ENCODE data around the gene AFF3. TPM values are rescaled to one million over a fixed set of nuclear protein-coding genes. Genes with fewer than 3 reads are reported as not detected.

AFF3 gene
- total RNA-seq, 2 experiments from 2014 or later = 5.6 TPM

DNA sequence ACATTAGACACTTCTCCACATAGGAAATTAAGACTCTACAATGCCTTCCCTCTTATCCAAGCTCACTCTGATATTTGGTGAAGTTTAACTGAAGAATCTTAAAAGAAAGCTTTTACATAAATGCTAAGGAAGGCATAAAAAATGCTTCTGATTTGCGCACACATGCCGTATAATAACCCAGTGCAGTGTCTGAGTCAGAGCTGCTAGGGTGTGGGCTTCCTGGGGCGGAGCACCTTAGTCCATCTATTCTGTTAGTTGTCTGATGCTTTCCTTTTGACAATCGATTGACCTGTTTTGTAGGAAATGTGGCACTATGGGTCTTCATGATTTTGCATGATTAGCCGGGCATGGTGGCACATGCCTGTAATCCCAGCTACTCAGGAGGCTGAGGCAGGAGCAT is 231.5 kb downstream of the AFF3 start:
- no peaks in the 10 kb centered on the region for H3K4me1 Mint-ChIP-seq
- H3K27ac Mint-ChIP-seq = no peak overlapping the region
- intact Hi-C loops (cut with DNase I, micrococcal nuclease) = no loop called here
- peaks cover 4% of the 10 kb centered on the region for H3K36me3 Mint-ChIP-seq (ENCODE audit: low read depth)
- no peak for DNase-seq
- CTCF ChIA-PET = no interaction called here
- no peaks in the 10 kb centered on the region for H3K27me3 Mint-ChIP-seq
- H3K9me3 Mint-ChIP-seq (ENCODE audit: low read depth) = no peaks in the 10 kb centered on the region
- no peak for ATAC-seq
- H3K4me3 Mint-ChIP-seq = no peak overlapping the region
- POLR2A ChIA-PET = no interaction called here

DNA sequence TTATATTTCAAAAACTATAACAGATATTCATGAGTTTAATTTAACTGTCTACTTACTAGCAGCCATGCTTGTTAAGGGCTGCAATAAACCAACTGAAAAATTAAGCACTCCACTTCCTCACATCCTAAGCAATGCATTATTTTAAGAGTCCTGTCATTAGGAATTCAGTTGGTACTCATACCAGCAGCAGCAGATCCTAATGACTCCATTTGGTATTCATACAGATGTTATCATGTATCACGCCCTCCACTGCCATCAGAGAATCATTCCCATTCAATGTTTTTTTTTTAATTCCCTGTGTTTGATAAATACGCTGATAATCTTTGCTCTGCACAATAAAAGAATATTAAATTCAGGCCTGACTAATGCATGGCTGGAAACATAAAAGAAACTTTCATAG is 236.8 kb downstream of the AFF3 start:
- POLR2A ChIA-PET = no interaction called here
- ATAC-seq = no peak

DNA sequence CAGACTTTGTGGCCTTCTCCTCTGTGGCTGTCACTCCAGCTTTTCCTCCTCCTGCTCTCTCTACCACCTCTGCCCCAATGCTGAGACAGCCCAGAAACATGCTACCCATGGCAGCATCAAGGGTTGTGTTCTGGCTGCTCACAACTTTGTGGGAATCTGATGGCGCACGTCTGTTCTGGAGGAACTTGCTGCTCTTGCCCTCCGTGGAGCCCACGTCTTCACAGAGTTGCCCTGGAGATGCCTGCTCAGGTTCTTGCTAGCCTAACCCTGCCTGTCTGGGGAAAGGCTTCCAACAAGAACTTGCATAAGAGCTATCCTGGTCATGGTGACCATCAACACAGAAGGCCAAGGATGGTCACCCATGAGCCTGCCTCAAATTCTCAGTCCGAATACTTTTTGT is 237.4 kb downstream of the AFF3 start:
- no peaks in the 10 kb centered on the region for H3K9me3 Mint-ChIP-seq (ENCODE audit: low read depth)
- H3K27me3 Mint-ChIP-seq = no peaks in the 10 kb centered on the region
- POLR2A ChIA-PET = no interaction called here
- no peak for DNase-seq
- intact Hi-C loops (cut with DNase I, micrococcal nuclease) = no loop called here
- H3K36me3 Mint-ChIP-seq (ENCODE audit: low read depth) = no peaks in the 10 kb centered on the region
- no peak overlapping the region for H3K4me3 Mint-ChIP-seq
- no peak overlapping the region for H3K27ac Mint-ChIP-seq
- no peak for ATAC-seq
- no peaks in the 10 kb centered on the region for H3K4me1 Mint-ChIP-seq
- CTCF ChIA-PET = no interaction called here

More for the DNA sequence above, 236.8 kb downstream of the AFF3 start:
- Mint-ChIP-seq H3K4me3 (no peak overlapping the region), H3K36me3 (ENCODE audit: low read depth) (no peaks in the 10 kb centered on the region), H3K9me3 (ENCODE audit: low read depth) (no peaks in the 10 kb centered on the region), H3K4me1 (no peaks in the 10 kb centered on the region), H3K27me3 (no peaks in the 10 kb centered on the region), H3K27ac (no peak overlapping the region)
- CTCF ChIA-PET = no interaction called here
- no peak for DNase-seq
- intact Hi-C loops (cut with DNase I, micrococcal nuclease) = no loop called here

GRCh38 chr2:99903981-99904380 is 238.4 kb downstream of the AFF3 start:
- Mint-ChIP-seq H3K4me1 (no peaks in the 10 kb centered on the region), H3K36me3 (ENCODE audit: low read depth) (no peaks in the 10 kb centered on the region), H3K4me3 (no peak overlapping the region), H3K27ac (no peak overlapping the region), H3K27me3 (no peaks in the 10 kb centered on the region), H3K9me3 (ENCODE audit: low read depth) (no peaks in the 10 kb centered on the region)
- ATAC-seq (no peak), DNase-seq (no peak)
- intact Hi-C loops (cut with DNase I, micrococcal nuclease) = no loop called here
- POLR2A ChIA-PET = no interaction called here
- CTCF ChIA-PET = interaction anchor here (0.6 kb wide), 1 partner anchor 359 kb away, joined by 4 read pairs; no protein-coding TSS in a partner anchor

GRCh38 chr2:99900556-99900955 is 241.8 kb downstream of the AFF3 start:
- DNase-seq = no peak
- ChIA-PET CTCF (interaction anchor here (0.7 kb wide), 1 partner anchor 343 kb away, joined by 3 read pairs; no protein-coding TSS in a partner anchor), POLR2A (no interaction called here)
- H3K27ac Mint-ChIP-seq = no peak overlapping the region
- peaks cover 2% of the 10 kb centered on the region for H3K4me1 Mint-ChIP-seq
- H3K9me3 Mint-ChIP-seq (ENCODE audit: low read depth) = no peaks in the 10 kb centered on the region
- H3K36me3 Mint-ChIP-seq (ENCODE audit: low read depth) = no peaks in the 10 kb centered on the region
- ATAC-seq = no peak
- intact Hi-C loops (cut with DNase I, micrococcal nuclease) = no loop called here
- no peak overlapping the region for H3K4me3 Mint-ChIP-seq
- H3K27me3 Mint-ChIP-seq = no peaks in the 10 kb centered on the region

DNA sequence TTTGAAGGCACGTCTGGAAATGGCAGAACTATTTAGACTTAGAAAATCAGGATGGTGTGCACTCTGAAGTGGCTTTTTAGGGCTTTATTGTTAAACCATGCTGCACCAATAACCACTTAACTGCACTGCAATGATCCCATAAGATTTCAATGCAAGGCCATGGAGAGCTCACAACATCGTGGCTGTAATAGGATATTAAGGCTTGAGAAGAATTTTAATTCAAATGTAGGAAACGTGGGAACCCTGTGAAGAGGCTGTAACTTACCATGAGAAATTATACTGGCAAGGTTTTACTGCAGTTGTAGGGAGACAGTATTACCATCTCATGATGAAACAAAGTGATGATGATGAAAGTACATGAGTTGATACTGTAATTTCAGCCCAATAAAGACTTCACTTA is 242.5 kb downstream of the AFF3 start:
- ChIA-PET POLR2A (no interaction called here), CTCF (no interaction called here)
- intact Hi-C loops (cut with DNase I, micrococcal nuclease) = no loop called here
- no peak for DNase-seq
- Mint-ChIP-seq H3K36me3 (ENCODE audit: low read depth) (no peaks in the 10 kb centered on the region), H3K27ac (no peak overlapping the region), H3K27me3 (no peaks in the 10 kb centered on the region), H3K9me3 (ENCODE audit: low read depth) (no peaks in the 10 kb centered on the region), H3K4me3 (no peak overlapping the region), H3K4me1 (peaks cover 2% of the 10 kb centered on the region)
- ATAC-seq = no peak

DNA sequence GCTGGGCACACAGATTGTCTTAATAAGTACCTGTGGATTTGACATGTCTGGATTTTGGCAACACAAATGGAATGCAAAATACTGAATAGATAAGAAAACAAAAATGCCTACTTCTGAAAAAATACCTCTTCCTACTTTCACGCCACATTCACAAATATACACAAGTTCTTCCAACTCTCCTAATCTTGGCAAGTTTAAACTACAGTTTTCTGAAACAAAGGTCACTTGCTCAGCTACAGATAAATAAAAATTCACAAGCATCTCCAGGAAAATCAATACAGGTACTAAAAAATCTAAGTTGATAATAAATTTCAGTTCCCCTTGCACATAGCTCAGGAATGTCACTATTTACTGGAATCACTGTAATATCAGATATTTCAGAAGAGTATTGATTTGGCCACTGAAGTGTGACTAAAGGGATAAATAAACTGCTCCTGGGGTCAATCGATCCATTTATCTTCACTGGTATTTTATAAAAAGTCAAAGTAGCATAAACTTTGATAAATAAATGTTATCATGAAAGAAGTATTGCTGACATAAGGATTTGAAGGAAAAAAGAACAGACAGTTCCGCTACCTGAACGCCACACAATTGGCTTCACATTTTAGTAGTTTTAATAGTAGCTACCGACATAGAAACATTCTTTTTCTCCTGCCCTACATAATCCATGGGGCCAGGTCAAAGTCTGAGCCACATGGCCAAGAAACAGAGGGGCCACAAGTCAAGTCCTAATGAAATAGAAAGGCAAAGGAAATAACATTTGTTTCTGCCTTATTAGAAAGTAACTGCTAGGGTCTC is 243.1 kb downstream of the AFF3 start:
- H3K27ac Mint-ChIP-seq = no peak overlapping the region

DNA sequence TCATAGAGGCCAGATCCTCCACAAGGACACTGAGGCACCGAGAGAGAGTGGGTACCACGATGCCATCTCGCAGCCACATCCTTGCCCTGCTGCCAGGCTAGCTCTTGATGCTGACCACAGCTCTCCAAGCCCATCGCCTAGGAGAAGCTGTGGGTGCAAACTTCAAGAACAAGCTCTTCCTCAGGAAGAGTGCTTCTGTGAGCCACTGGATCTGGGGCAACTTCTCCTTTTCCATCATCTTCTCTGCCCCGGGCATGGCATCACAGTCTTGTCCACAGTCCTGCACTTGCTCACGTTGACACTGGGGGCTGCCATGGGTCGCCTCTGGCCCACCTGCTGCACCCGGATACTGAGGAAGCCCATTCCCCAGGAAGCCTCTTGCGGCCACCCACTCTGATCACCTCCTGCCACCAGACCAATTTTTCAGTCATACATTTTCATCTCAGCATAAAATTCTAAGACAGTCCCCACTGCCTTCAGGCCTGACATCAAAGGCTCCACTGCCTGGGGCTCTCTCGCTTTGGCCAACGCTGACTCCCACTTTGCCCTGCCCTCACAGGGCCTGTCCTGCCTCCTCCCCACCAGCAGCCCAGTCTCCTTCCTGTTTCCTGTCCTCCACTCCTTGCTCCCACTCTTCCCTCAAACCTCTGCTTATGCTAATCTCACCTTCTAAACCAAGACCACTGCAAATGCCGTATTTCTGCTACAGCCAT is 243.9 kb downstream of the AFF3 start:
- POLR2A ChIA-PET = no interaction called here

More for the DNA sequence above, 243.1 kb downstream of the AFF3 start:
- Mint-ChIP-seq H3K9me3 (ENCODE audit: low read depth) (no peaks in the 10 kb centered on the region), H3K4me1 (peaks cover 2% of the 10 kb centered on the region), H3K36me3 (ENCODE audit: low read depth) (no peaks in the 10 kb centered on the region), H3K4me3 (no peak overlapping the region), H3K27me3 (no peaks in the 10 kb centered on the region)
- POLR2A ChIA-PET = no interaction called here
- CTCF ChIA-PET = no interaction called here
- intact Hi-C loops (cut with DNase I, micrococcal nuclease) = no loop called here
- no peak for ATAC-seq
- no peak for DNase-seq

DNA sequence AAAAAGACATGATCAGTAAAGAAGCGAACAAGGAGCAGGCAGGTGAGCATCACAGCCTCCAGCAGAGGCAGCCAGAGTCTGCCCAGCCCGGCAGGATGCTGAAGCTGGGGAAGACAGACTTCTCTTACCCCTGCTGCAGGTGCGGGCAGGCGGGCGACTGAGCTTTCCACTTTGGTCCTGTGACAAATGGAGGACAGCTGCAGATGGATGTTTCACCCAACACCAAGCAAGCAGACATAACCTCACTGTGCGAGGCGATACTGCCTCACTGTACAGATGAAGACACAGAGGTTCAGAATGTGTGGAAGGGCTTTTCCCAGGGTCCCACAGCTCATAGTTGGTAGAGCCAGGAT is 251.0 kb downstream of the AFF3 start:
- no peak for ATAC-seq
- no peaks in the 10 kb centered on the region for H3K4me1 Mint-ChIP-seq
- no peak overlapping the region for H3K27ac Mint-ChIP-seq
- H3K4me3 Mint-ChIP-seq = no peak overlapping the region
- ChIA-PET POLR2A (no interaction called here), CTCF (no interaction called here)
- intact Hi-C loops (cut with DNase I, micrococcal nuclease) = no loop called here
- no peaks in the 10 kb centered on the region for H3K36me3 Mint-ChIP-seq (ENCODE audit: low read depth)
- no peaks in the 10 kb centered on the region for H3K27me3 Mint-ChIP-seq
- no peak for DNase-seq
- H3K9me3 Mint-ChIP-seq (ENCODE audit: low read depth) = no peaks in the 10 kb centered on the region

More for the DNA sequence above, 243.9 kb downstream of the AFF3 start:
- CTCF ChIA-PET = interaction anchor here (0.6 kb wide), 1 partner anchor 314 kb away, joined by 3 read pairs; no protein-coding TSS in a partner anchor
- ATAC-seq (no peak), DNase-seq (no peak)
- H3K36me3 Mint-ChIP-seq (ENCODE audit: low read depth) = no peaks in the 10 kb centered on the region
- intact Hi-C loops (cut with DNase I, micrococcal nuclease) = no loop called here
- peaks cover 2% of the 10 kb centered on the region for H3K4me1 Mint-ChIP-seq
- H3K4me3 Mint-ChIP-seq = no peak overlapping the region
- no peaks in the 10 kb centered on the region for H3K9me3 Mint-ChIP-seq (ENCODE audit: low read depth)
- no peak overlapping the region for H3K27ac Mint-ChIP-seq
- no peaks in the 10 kb centered on the region for H3K27me3 Mint-ChIP-seq

GRCh38 chr2:99890568-99891427 is 251.6 kb downstream of the AFF3 start:
- ATAC-seq = no peak
- no peaks in the 10 kb centered on the region for H3K36me3 Mint-ChIP-seq (ENCODE audit: low read depth)
- ChIA-PET POLR2A (no interaction called here), CTCF (no interaction called here)
- no peak for DNase-seq
- H3K9me3 Mint-ChIP-seq (ENCODE audit: low read depth) = no peaks in the 10 kb centered on the region
- H3K27me3 Mint-ChIP-seq = no peaks in the 10 kb centered on the region
- H3K27ac Mint-ChIP-seq = no peak overlapping the region
- H3K4me3 Mint-ChIP-seq = no peak overlapping the region
- no peaks in the 10 kb centered on the region for H3K4me1 Mint-ChIP-seq
- intact Hi-C loops (cut with DNase I, micrococcal nuclease) = no loop called here

GRCh38 chr2:99888617-99889016 is 253.8 kb downstream of the AFF3 start:
- CTCF ChIA-PET = interaction anchor here (0.7 kb wide), 1 partner anchor 100 kb away, joined by 4 read pairs; no protein-coding TSS in a partner anchor
- no peaks in the 10 kb centered on the region for H3K36me3 Mint-ChIP-seq (ENCODE audit: low read depth)

More at GRCh38 chr2:99888617-99889016, 253.8 kb downstream of the AFF3 start:
- ATAC-seq (no peak), DNase-seq (no peak)
- no peak overlapping the region for H3K27ac Mint-ChIP-seq
- POLR2A ChIA-PET = no interaction called here
- intact Hi-C loops (cut with DNase I, micrococcal nuclease) = no loop called here
- H3K4me1 Mint-ChIP-seq = no peaks in the 10 kb centered on the region
- H3K9me3 Mint-ChIP-seq (ENCODE audit: low read depth) = no peaks in the 10 kb centered on the region
- no peak overlapping the region for H3K4me3 Mint-ChIP-seq
- no peaks in the 10 kb centered on the region for H3K27me3 Mint-ChIP-seq

Data from activated CD4-positive, alpha-beta T cell treated with anti-CD3 and anti-CD28 coated beads for 36 hours (primary cell).